LNCaP clone FGC (cell line): ENCODE results near the gene MYO10.

ENCODE experiments used
- DNase-seq: peaks from one replicate; pipeline ENCODE4 v3.0.0-alpha.2; 2011; ENCODE audit warnings: low read depth
- H3K4me3 ChIP-seq: 2 replicates; pipeline ENCODE4 v1.5.1; 2011; ENCODE audit warnings: mild to moderate bottlenecking, low read depth, low read length, control low read depth
- TF ChIP-seq, protein P1 (sequence below): IDR thresholded peaks from 2 replicates; pipeline ENCODE4 v1.5.1; 2012; ENCODE audit warnings: mild to moderate bottlenecking; ENCODE audit not compliant: control insufficient read depth, insufficient read depth; ENCODE audit errors: extremely low read depth

Gene MYO10

DNA sequence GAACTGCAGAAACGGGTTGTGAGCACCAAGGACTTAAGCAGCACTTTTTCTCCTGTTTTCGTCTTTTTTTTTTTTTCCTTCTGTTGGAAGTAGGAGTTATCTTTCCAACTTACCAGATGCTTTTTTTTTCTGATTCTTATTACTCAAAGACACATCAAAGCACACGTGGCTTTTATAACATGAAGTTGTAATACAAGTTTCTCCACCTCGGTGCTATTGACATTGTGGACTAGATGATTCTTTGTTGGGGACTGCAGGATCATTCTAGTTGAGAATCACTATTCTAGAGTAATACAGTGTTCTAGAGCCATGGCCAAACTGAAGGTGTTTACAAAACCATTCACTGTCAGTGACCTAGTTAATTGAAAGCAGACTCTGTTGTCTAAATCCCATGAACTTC is 51.5 kb downstream of the MYO10 start:
- peak; percentile 72 for DNase-seq
- TF ChIP-seq, protein P1, sequence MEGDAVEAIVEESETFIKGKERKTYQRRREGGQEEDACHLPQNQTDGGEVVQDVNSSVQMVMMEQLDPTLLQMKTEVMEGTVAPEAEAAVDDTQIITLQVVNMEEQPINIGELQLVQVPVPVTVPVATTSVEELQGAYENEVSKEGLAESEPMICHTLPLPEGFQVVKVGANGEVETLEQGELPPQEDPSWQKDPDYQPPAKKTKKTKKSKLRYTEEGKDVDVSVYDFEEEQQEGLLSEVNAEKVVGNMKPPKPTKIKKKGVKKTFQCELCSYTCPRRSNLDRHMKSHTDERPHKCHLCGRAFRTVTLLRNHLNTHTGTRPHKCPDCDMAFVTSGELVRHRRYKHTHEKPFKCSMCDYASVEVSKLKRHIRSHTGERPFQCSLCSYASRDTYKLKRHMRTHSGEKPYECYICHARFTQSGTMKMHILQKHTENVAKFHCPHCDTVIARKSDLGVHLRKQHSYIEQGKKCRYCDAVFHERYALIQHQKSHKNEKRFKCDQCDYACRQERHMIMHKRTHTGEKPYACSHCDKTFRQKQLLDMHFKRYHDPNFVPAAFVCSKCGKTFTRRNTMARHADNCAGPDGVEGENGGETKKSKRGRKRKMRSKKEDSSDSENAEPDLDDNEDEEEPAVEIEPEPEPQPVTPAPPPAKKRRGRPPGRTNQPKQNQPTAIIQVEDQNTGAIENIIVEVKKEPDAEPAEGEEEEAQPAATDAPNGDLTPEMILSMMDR = no peak

DNA sequence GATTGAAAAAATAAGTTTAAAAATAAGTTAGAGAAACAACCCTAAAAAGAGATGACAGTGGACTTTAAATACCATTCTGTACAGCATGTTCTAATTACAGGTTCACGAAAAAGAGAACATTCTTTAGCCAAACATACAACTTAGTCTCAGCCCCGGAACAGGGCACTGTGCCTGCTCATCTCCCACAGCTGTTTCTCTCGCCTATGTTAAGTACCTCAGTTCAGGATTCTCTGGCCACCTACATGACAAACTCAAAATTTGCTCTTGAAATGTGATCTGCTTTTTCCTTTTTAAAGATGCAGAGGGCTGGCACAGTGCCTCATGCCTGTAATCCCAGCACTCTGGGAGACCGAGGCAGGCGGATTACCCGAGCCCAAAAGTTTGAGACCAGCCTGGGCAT is 52.3 kb downstream of the MYO10 start:
- TF ChIP-seq, protein P1 = no peak
- DNase-seq = no peak
- no peak overlapping the region for H3K4me3 ChIP-seq

More for the DNA sequence above, 51.5 kb downstream of the MYO10 start:
- H3K4me3 ChIP-seq = no peak overlapping the region

DNA sequence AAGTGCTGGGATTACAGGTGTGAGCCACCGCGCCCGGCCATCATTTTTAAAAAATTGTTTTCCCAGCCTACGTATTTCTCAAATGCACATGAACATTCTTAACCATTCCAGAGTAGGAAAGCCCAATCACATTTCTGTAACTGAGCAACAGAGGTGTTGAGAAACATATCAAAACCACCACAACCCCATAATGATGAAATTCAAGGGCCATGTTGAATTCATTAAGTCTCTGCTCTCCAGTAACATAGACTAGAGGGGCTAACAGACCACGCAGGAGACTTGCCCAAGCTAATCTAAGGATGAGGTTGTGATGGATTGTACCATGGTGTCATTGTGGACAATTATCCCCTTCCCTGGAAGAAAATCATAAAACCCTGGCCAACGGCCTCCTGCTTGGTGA is 52.9 kb downstream of the MYO10 start:
- TF ChIP-seq, protein P1 = no peak
- DNase-seq = no peak
- no peak overlapping the region for H3K4me3 ChIP-seq

DNA sequence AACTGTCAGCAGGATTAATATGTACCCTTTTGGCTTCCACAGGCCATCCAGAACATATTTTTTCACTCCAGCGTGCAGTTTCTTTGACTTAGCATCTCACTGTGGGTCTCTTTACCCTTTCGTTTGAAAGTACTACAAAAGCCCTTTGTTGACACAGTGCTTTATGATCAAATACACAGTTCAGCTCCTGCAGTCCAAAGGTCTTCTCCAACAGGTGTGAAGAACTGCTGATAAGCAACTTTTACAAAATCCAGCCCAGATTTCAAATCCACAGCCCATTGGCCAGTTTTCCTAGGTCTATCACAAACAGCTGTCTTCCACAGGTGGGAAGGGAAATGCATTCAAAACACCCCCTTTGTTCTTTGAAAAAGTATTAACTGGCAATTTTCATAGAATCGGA is 54.8 kb downstream of the MYO10 start:
- TF ChIP-seq, protein P1 = no peak
- H3K4me3 ChIP-seq = no peak overlapping the region
- no peak for DNase-seq

DNA sequence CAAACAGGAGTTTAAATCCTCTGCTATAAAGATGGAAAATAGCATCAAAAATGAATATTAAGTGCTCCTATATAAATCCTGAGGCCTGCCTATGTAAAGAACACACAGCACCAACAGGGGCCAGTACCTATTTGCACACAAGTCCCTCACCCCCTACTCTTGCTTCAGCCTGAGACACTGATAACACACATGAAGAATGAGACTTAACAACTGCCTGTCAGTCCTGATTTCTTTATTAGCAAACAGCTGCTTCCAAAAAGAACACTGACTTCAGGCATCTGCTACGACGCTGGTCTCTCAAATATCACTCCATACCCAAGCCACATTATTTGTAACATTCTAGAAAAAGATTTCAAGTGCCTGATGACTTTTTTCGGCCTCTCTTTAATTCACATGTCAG is 55.5 kb downstream of the MYO10 start:
- TF ChIP-seq, protein P1 = no peak
- H3K4me3 ChIP-seq = no peak overlapping the region
- no peak for DNase-seq

DNA sequence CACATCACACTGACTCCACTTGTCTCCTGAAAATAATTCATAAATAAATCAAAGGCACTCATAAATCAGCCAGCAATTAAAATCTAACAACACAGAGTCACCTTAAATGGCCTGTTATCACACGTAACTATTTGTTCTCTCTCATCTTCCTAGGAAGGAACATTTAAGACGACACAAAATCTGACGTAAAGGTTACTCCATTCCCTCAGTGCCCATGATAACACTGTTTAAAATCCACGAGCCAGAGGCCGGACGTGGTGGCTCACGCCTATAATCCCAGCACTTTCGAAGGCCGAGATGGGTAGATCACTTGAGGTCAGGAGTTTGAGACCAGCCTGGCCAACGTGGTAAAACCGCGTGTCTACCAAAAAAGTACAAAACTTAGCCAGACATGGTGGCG is 56.4 kb downstream of the MYO10 start:
- no peak overlapping the region for H3K4me3 ChIP-seq
- TF ChIP-seq, protein P1 = no peak
- DNase-seq = no peak

DNA sequence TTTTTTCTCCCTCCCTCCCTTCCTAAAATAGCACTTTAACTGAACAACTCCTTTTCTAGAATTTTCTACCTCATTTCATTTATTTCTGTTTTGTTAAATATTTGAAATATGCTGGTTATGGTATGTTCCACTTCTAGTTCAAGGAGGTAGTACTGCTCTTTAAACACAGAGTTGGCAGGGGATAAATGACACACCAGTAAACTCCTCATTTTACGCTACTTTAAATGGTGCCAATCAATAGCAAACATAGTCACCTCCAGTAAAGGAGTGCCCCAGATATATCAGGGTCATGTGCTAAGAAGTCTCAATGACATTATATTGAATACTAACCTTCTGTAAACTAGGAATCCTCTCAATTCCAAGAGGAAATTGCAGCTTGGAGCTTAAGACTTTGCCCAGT is 56.9 kb downstream of the MYO10 start:
- TF ChIP-seq, protein P1 = no peak
- DNase-seq = no peak
- no peak overlapping the region for H3K4me3 ChIP-seq
